Glutamatergic neuron (in vitro differentiated cells): Measurements from ENCODE around the gene TMEM108. TPM values are rescaled to one million over a fixed set of nuclear protein-coding genes. Genes with fewer than 3 reads are reported as not detected.

Source experiments
- DNase-seq: peaks from one replicate; pipeline ENCODE4 v3.0.0; 2022
- H3K27ac Mint-ChIP-seq: one replicate; pipeline ENCODE4 v1.8.0; 2020; ENCODE audit warnings: mild to moderate bottlenecking, mixed read lengths, inconsistent platforms; ENCODE audit not compliant: unreplicated experiment
- H3K27me3 Mint-ChIP-seq: one replicate; pipeline ENCODE4 v1.8.0; 2020; ENCODE audit warnings: mild to moderate bottlenecking, moderate library complexity, mixed read lengths, inconsistent platforms; ENCODE audit not compliant: unreplicated experiment
- H3K36me3 Mint-ChIP-seq: one replicate; pipeline ENCODE4 v1.8.0; 2020; ENCODE audit warnings: mild to moderate bottlenecking, mixed read lengths, inconsistent platforms; ENCODE audit not compliant: unreplicated experiment
- H3K4me1 Mint-ChIP-seq: one replicate; pipeline ENCODE4 v1.8.0; 2020; ENCODE audit warnings: mild to moderate bottlenecking, low read depth, mixed read lengths, inconsistent platforms; ENCODE audit not compliant: unreplicated experiment
- H3K4me3 Mint-ChIP-seq: one replicate; pipeline ENCODE4 v1.8.0; 2020; ENCODE audit warnings: mild to moderate bottlenecking, mixed read lengths, inconsistent platforms; ENCODE audit not compliant: unreplicated experiment
- H3K9me3 Mint-ChIP-seq: one replicate; pipeline ENCODE4 v1.8.0; 2020; ENCODE audit warnings: mild to moderate bottlenecking, moderate library complexity, mixed read lengths, inconsistent platforms; ENCODE audit not compliant: unreplicated experiment
- total RNA-seq: library from RNA; stranded (reverse); fragmentation: NEBNext Ultra II Directional; extraction: Animal tissue kit (Norgen Biotek cat#: 25700); gene quantifications from one replicate; pipeline ENCODE4 v1.2.1, GENCODE V29; 2021; ENCODE audit not compliant: unreplicated experiment
- TF ChIP-seq, protein P1 (sequence below): fragments of 200-600 bp; sonication (generic); IDR thresholded peaks from one replicate; pipeline ENCODE4 v1.5.0; 2021; ENCODE audit not compliant: partially characterized antibody, unreplicated experiment

TMEM108 gene
- total RNA-seq, 1 donor from 2014 or later, result 9.0 TPM

DNA sequence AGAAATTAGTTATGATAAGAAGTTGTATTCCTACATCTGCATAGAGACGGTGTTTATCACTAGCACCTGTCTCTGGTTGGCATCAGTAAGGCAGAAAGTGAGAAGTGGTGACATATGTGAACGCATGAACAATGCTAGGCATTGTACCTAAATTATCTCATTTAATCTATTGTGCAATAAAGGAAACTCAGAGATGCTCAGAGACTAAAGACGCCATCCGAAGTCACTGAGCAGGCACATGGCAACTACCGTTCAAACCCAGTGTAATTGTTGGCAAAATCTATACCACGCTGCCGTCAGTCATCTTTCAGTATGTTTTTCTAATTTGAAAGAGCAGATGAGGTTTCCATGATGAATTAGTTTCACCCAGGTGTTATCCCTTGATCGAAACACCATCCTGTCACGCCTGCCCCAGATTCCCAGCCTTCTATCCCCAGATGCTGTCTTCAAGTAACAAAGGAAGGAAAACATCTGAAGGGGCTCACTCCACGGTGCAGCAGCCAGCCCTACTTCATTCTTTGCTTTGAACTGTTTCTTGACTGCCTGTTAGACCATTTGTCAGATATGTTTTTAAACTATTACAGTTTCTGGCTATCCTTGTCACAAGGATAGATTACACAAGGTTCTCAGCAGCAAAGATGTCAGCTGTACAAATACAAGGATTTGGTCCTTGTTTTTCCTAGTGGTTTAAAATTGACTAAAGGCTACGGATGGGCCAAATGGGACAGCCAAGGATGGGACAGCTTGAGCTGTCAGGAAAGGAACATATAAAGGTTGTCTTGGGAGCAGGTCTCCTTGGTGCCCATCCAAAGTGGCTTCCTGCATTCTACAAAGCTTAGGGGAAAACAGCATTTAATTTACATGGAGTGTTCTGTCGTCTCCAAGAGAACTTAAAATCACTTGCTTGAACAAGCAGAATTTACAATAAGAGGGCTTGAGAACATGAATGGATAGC lies 99.1 kb downstream of the TMEM108 start:
- TF ChIP-seq, protein P1, sequence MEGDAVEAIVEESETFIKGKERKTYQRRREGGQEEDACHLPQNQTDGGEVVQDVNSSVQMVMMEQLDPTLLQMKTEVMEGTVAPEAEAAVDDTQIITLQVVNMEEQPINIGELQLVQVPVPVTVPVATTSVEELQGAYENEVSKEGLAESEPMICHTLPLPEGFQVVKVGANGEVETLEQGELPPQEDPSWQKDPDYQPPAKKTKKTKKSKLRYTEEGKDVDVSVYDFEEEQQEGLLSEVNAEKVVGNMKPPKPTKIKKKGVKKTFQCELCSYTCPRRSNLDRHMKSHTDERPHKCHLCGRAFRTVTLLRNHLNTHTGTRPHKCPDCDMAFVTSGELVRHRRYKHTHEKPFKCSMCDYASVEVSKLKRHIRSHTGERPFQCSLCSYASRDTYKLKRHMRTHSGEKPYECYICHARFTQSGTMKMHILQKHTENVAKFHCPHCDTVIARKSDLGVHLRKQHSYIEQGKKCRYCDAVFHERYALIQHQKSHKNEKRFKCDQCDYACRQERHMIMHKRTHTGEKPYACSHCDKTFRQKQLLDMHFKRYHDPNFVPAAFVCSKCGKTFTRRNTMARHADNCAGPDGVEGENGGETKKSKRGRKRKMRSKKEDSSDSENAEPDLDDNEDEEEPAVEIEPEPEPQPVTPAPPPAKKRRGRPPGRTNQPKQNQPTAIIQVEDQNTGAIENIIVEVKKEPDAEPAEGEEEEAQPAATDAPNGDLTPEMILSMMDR, result no peak
- H3K9me3 Mint-ChIP-seq, result peaks cover 3% of the 10 kb centered on the region
- H3K36me3 Mint-ChIP-seq, result no peaks in the 10 kb centered on the region
- no peaks in the 10 kb centered on the region for H3K27me3 Mint-ChIP-seq
- no peak overlapping the region for H3K4me3 Mint-ChIP-seq
- H3K27ac Mint-ChIP-seq, result peak overlapping the region; percentile 84
- H3K4me1 Mint-ChIP-seq, result peaks cover 25% of the 10 kb centered on the region
- DNase-seq, result no peak

GRCh38 chr3:133138017-133138416 lies 99.8 kb downstream of the TMEM108 start:
- Mint-ChIP-seq H3K27ac (no peak overlapping the region), H3K4me1 (peaks cover 25% of the 10 kb centered on the region), H3K36me3 (no peaks in the 10 kb centered on the region), H3K27me3 (no peaks in the 10 kb centered on the region), H3K4me3 (no peak overlapping the region), H3K9me3 (peaks cover 3% of the 10 kb centered on the region)
- TF ChIP-seq, protein P1, result no peak
- DNase-seq, result no peak

DNA sequence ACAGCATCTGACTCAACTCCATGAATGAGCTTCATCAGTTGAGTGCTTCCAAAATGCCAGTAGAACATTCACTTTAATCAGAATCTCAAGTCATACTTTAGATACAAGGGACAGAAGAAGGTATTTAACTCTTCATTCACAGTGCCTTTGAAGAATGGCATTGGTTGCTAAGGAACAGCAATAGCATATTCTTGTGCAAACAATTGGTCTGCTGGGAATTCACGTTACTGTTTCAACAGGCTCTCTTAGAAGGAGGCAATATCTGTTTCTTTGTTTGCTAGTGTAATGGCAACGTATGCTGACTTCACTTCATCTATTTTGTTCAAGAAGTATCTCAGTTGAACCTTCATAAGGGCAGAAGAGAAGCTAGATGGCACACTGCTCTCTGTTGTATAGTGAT lies 113.9 kb downstream of the TMEM108 start:
- Mint-ChIP-seq H3K36me3 (peaks cover 5% of the 10 kb centered on the region), H3K9me3 (no peaks in the 10 kb centered on the region), H3K27me3 (peaks cover 2% of the 10 kb centered on the region), H3K27ac (peak overlapping the region; percentile 82), H3K4me3 (no peak overlapping the region), H3K4me1 (peaks cover 9% of the 10 kb centered on the region)
- DNase-seq, result no peak
- TF ChIP-seq, protein P1, result no peak

DNA sequence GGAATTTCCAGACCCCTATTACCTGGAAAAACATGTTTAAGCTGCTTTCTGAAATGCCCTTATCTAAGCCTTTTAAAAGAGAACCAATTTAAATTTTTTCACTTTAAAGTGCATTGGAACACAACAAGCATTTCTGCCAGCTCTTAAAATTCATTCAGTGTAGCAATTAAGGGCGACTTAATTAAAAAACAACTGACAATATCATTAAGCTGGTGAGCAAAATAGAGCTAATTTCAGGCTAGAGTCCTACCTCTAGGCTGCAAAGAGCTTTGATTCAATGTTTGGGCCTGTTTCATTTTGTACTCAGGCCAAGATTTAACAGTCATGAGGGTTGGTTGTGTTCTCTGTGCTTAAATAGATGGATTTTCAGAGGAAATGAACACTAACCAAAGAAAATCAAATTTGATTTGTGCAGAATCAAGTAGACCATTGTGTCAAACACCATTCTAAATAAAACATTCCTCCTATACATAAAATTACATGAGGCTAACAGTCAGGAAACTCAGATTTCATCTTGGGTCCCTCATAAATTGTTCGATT lies 114.6 kb downstream of the TMEM108 start:
- peaks cover 9% of the 10 kb centered on the region for H3K4me1 Mint-ChIP-seq
- TF ChIP-seq, protein P1, result no peak
- no peak for DNase-seq
- H3K9me3 Mint-ChIP-seq, result no peaks in the 10 kb centered on the region
- no peak overlapping the region for H3K27ac Mint-ChIP-seq
- peaks cover 4% of the 10 kb centered on the region for H3K36me3 Mint-ChIP-seq
- no peak overlapping the region for H3K4me3 Mint-ChIP-seq
- H3K27me3 Mint-ChIP-seq, result peaks cover 2% of the 10 kb centered on the region

GRCh38 chr3:133153382-133153781 lies 115.2 kb downstream of the TMEM108 start:
- peaks cover 2% of the 10 kb centered on the region for H3K27me3 Mint-ChIP-seq
- H3K36me3 Mint-ChIP-seq, result peaks cover 4% of the 10 kb centered on the region
- no peak overlapping the region for H3K27ac Mint-ChIP-seq
- H3K4me3 Mint-ChIP-seq, result no peak overlapping the region
- H3K4me1 Mint-ChIP-seq, result peaks cover 9% of the 10 kb centered on the region
- no peaks in the 10 kb centered on the region for H3K9me3 Mint-ChIP-seq
- DNase-seq, result no peak
- TF ChIP-seq, protein P1, result no peak
